Measurements from ENCODE around the gene SLC23A2.
"Not testable (repeated sequence)": the region's sequence is repeated elsewhere in the genome, so short reads cannot be mapped to it uniquely, and the experiment has no call there.

The SLC23A2 gene

GRCh38 chr20:5013682-5014447, 12.6 kb upstream of the SLC23A2 start:
- ChIA-PET POLR2A (no interaction called here), CTCF (no interaction called here)
- Histone ChIP-seq H3K9me3 (ENCODE audit: control insufficient read depth, insufficient read depth, low read depth, low read length) (no peaks in the 10 kb centered on the region), H3K4me1 (ENCODE audit: control insufficient read depth, insufficient read depth, low read length) (no peaks in the 10 kb centered on the region), H3K27ac (ENCODE audit: extremely low read depth, low read depth, low read length) (no peak overlapping the region), H3K4me3 (ENCODE audit: low read depth, low read length) (no peak overlapping the region), H3K36me3 (ENCODE audit: control insufficient read depth in 2 of 2, insufficient read depth in 1 of 2, low read length in 2 of 2) (no peaks in the 10 kb centered on the region)
- 0 out of 2 replicates have a peak, but pooled peaks have one; percentile 21 for TF ChIP-seq SCRT1 (tag by site-specific recombination; IDR thresholded peaks at IDR 0.05; ENCODE audit: borderline replicate concordance)
- peak; percentile 74 for TF ChIP-seq ZNF623 (tag by site-specific recombination; IDR thresholded peaks at IDR 0.05)
- TF ChIP-seq ATF2 (tag by site-specific recombination; IDR thresholded peaks at IDR 0.05; ENCODE audit: low read depth), result no peak
- TF ChIP-seq SCRT2 (tag by site-specific recombination; IDR thresholded peaks at IDR 0.05), result peak; percentile 72

- Histone ChIP-seq H3K4me3 (ENCODE audit: low read depth, low read length) (no peak overlapping the region), H3K27ac (ENCODE audit: extremely low read depth, low read depth, low read length) (no peak overlapping the region), H3K9me3 (ENCODE audit: control insufficient read depth, insufficient read depth, low read depth, low read length) (no peaks in the 10 kb centered on the region), H3K4me1 (ENCODE audit: control insufficient read depth, insufficient read depth, low read length) (no peaks in the 10 kb centered on the region; the same call in 1 of the 2 replicates), H3K36me3 (ENCODE audit: control insufficient read depth in 2 of 2, insufficient read depth in 1 of 2, low read length in 2 of 2) (no peaks in the 10 kb centered on the region)
- ChIA-PET POLR2A (no interaction called here), CTCF (no interaction called here)
- TF ChIP-seq AEBP2 (tag by site-specific recombination; IDR thresholded peaks at IDR 0.05; ENCODE audit: borderline replicate concordance), result no peak
- no peak for TF ChIP-seq ZNF416 (tag by site-specific recombination; IDR thresholded peaks at IDR 0.05)
- TF ChIP-seq PRDM10 (tag by site-specific recombination; IDR thresholded peaks at IDR 0.05), result peak; percentile 60
Measured at GRCh38 chr20:5008759-5009158, 7.4 kb upstream of the SLC23A2 start.

- Histone ChIP-seq H3K36me3 (ENCODE audit: control insufficient read depth in 2 of 2, insufficient read depth in 1 of 2, low read length in 2 of 2) (no peaks in the 10 kb centered on the region), H3K9me3 (ENCODE audit: control insufficient read depth, insufficient read depth, low read depth, low read length) (no peaks in the 10 kb centered on the region), H3K4me1 (ENCODE audit: control insufficient read depth, insufficient read depth, low read length) (peaks cover 7% of the 10 kb centered on the region), H3K27ac (ENCODE audit: extremely low read depth, low read depth, low read length) (no peak overlapping the region), H3K4me3 (ENCODE audit: low read depth, low read length) (no peak overlapping the region)
- CTCF ChIA-PET, result interaction anchor here (0.5 to 0.6 kb wide), 3 partner anchors 26 to 200 kb away, joined by 3 to 4 read pairs (median 3); no protein-coding TSS in a partner anchor
- POLR2A ChIA-PET, result no interaction called here
- no peak for TF ChIP-seq ZNF426 (tag by site-specific recombination; IDR thresholded peaks at IDR 0.05)
Measured at GRCh38 chr20:5005326-5005725, 4.0 kb upstream of the SLC23A2 start.

- POLR2A ChIA-PET; H3K9me3 ChIP-seq (ENCODE audit: control insufficient read depth, insufficient read depth, low read depth, low read length); H3K27ac ChIP-seq (ENCODE audit: extremely low read depth, low read depth, low read length); CTCF ChIA-PET; H3K4me3 ChIP-seq (ENCODE audit: low read depth, low read length); H3K36me3 ChIP-seq (ENCODE audit: control insufficient read depth in 2 of 2, insufficient read depth in 1 of 2, low read length in 2 of 2): not testable (repeated sequence)
- H3K4me1 ChIP-seq (ENCODE audit: control insufficient read depth, insufficient read depth, low read length), result peaks cover 11% of the 10 kb centered on the region
- peak; percentile 45; the same call in 1 of the 2 replicates for TF ChIP-seq ZBTB11 (tag by site-specific recombination; conservative IDR thresholded peaks at IDR 0.05; ENCODE audit: low read depth)
- TF ChIP-seq ZNF394 (tag by site-specific recombination; IDR thresholded peaks at IDR 0.05; ENCODE audit: borderline replicate concordance), result peak; percentile 41; the same call in 1 of the 2 replicates
Measured at GRCh38 chr20:5004825-5005224, 3.5 kb upstream of the SLC23A2 start.

All from HEK293 (cell line).